Activated T-cell treated with anti-CD3 and anti-CD28 coated beads for 48 hours (primary cell): ENCODE measurements around the gene ZNF117.
"Not testable (repeated sequence)": the region's sequence is repeated elsewhere in the genome, so short reads cannot be mapped to it uniquely, and the experiment has no call there.

Experiments
- DNase-seq: peaks from one replicate; pipeline ENCODE4 v3.0.0-alpha.2; 2020; ENCODE audit warnings: low read depth

ZNF117 gene

GRCh38 chr7:64997164-64997908 is 6.5 kb upstream of the ZNF117 start:
- no peak for DNase-seq

- DNase-seq = no peak
Observed at GRCh38 chr7:64996305-64996704, 5.5 kb upstream of the ZNF117 start.

- no peak for DNase-seq
Observed at GRCh38 chr7:64993901-64994300, 3.1 kb upstream of the ZNF117 start.

GRCh38 chr7:64992971-64993370 is 2.1 kb upstream of the ZNF117 start:
- no peak for DNase-seq

GRCh38 chr7:64990216-64990615 is 620 bp downstream of the ZNF117 start:
- no peak for DNase-seq

GRCh38 chr7:64978497-64979203 is 12.2 kb downstream of the ZNF117 start:
- no peak for DNase-seq

- no peak for DNase-seq
Observed at GRCh38 chr7:64965594-64965993, 25.2 kb downstream of the ZNF117 start.

- DNase-seq = no peak
Observed at GRCh38 chr7:64959072-64959747, 31.6 kb downstream of the ZNF117 start.

GRCh38 chr7:64951250-64951848 is 39.5 kb downstream of the ZNF117 start:
- DNase-seq = no peak

- DNase-seq = not testable (repeated sequence)
Observed at GRCh38 chr7:64950673-64951072, 40.2 kb downstream of the ZNF117 start.

- DNase-seq = not testable (repeated sequence)
Observed at GRCh38 chr7:64948774-64949173, 42.1 kb downstream of the ZNF117 start.

- DNase-seq = no peak
Observed at GRCh38 chr7:64947252-64948000, 43.4 kb downstream of the ZNF117 start.

GRCh38 chr7:64946772-64947171 is 44.1 kb downstream of the ZNF117 start:
- DNase-seq = peak; percentile 13

GRCh38 chr7:64945503-64946175 is 45.2 kb downstream of the ZNF117 start:
- DNase-seq = no peak

- not testable (repeated sequence) for DNase-seq
Observed at GRCh38 chr7:64944667-64945502, 46.0 kb downstream of the ZNF117 start.

- DNase-seq = not testable (repeated sequence)
Observed at GRCh38 chr7:64940021-64940420, 50.8 kb downstream of the ZNF117 start.

GRCh38 chr7:64938540-64938939 is 52.3 kb downstream of the ZNF117 start:
- no peak for DNase-seq

- DNase-seq = no peak
Observed at GRCh38 chr7:64934478-64934877, 56.4 kb downstream of the ZNF117 start.

GRCh38 chr7:64928252-64929187 is 62.3 kb downstream of the ZNF117 start:
- not testable (repeated sequence) for DNase-seq
